HEK293 (cell line): ENCODE results near the gene GDPD5.
A peak's percentile ranks its signal among the peaks of the same experiment; 100 is the strongest.

Experiments used
- CTCF ChIA-PET: fragments of 350-600 bp; formaldehyde crosslinking; extraction: SDS; loops from one replicate; lab custom pipeline; 2021; ENCODE audit warnings: antibody characterized with exemption; lab: Yijun Ruan, JAX
- POLR2A ChIA-PET: fragments of 300-600 bp; formaldehyde crosslinking; extraction: SDS; loops from one replicate; lab custom pipeline; 2020; ENCODE audit warnings: antibody characterized with exemption, inconsistent platforms; lab: Yijun Ruan, JAX
- H3K27ac ChIP-seq: fragments of 200-500 bp; sonication (Bioruptor generic); 2 replicates; pipeline ENCODE4 v1.5.1; 2014; ENCODE audit warnings: low read depth, low read length, control low read depth, inconsistent platforms; ENCODE audit errors: extremely low read depth
- H3K36me3 ChIP-seq, 2 experiments: fragments of 200-500 bp in 1 of 2; sonication (Bioruptor generic) in 1 of 2; 1 replicate in 1 of 2; 2 replicates in 1 of 2; pipeline ENCODE4 v1.5.1; 2014 to 2017; ENCODE audit warnings: inconsistent platforms in 2 of 2, low read length in 2 of 2; ENCODE audit not compliant: control insufficient read depth in 2 of 2, insufficient read depth in 1 of 2
- H3K4me1 ChIP-seq: fragments of 200-500 bp; sonication (Bioruptor generic); 2 replicates; pipeline ENCODE4 v1.5.1; 2014; ENCODE audit warnings: mild to moderate bottlenecking, low read length, inconsistent platforms; ENCODE audit not compliant: control insufficient read depth, insufficient read depth
- H3K4me3 ChIP-seq: 2 replicates; pipeline ENCODE4 v1.5.1; 2011; ENCODE audit warnings: low read depth, mild to moderate bottlenecking, control low read depth, low read length, moderate library complexity
- H3K9me3 ChIP-seq: fragments of 200-500 bp; sonication (Bioruptor generic); 2 replicates; pipeline ENCODE4 v1.5.1; 2014; ENCODE audit warnings: low read depth, low read length, inconsistent platforms; ENCODE audit not compliant: control insufficient read depth, insufficient read depth
- REPIN1 ChIP-seq: fragments of 450-650 bp; formaldehyde crosslinking; IDR thresholded peaks from 2 replicates; pipeline ENCODE4 v1.5.1; 2017; ENCODE audit warnings: missing biosample characterization, missing genetic modification characterization, low read depth
- ZBTB17 ChIP-seq: fragments of 450-650 bp; formaldehyde crosslinking; IDR thresholded peaks from 2 replicates; pipeline ENCODE4 v1.5.1; 2016; ENCODE audit warnings: missing biosample characterization, missing genetic modification characterization
- ZBTB7A ChIP-seq: fragments of 450-650 bp; formaldehyde crosslinking; IDR thresholded peaks from 2 replicates; pipeline ENCODE4 v1.5.1; 2016; ENCODE audit warnings: low read depth, missing biosample characterization, missing genetic modification characterization
- ZIC2 ChIP-seq: fragments of 450-650 bp; formaldehyde crosslinking; IDR thresholded peaks from 2 replicates; pipeline ENCODE4 v1.5.1; 2016; ENCODE audit warnings: missing biosample characterization, missing genetic modification characterization
- ZNF175 ChIP-seq: fragments of 450-650 bp; formaldehyde crosslinking; IDR thresholded peaks from 2 replicates; pipeline ENCODE4 v1.5.1; 2016; ENCODE audit warnings: missing biosample characterization, missing genetic modification characterization
- ZNF18 ChIP-seq: fragments of 450-650 bp; formaldehyde crosslinking; IDR thresholded peaks from 2 replicates; pipeline ENCODE4 v1.5.1; 2016; ENCODE audit warnings: missing biosample characterization, missing genetic modification characterization
- ZNF19 ChIP-seq: fragments of 450-650 bp; formaldehyde crosslinking; IDR thresholded peaks from 2 replicates; pipeline ENCODE4; 2016; ENCODE audit warnings: missing biosample characterization, missing genetic modification characterization, low read depth
- ZNF221 ChIP-seq: fragments of 450-650 bp; formaldehyde crosslinking; IDR thresholded peaks from 2 replicates; pipeline ENCODE4 v1.5.1; 2017; ENCODE audit warnings: missing biosample characterization, missing genetic modification characterization, borderline replicate concordance
- ZNF223 ChIP-seq: fragments of 450-650 bp; formaldehyde crosslinking; IDR thresholded peaks from 2 replicates; pipeline ENCODE4 v1.5.1; 2016; ENCODE audit warnings: missing biosample characterization, missing genetic modification characterization
- ZNF239 ChIP-seq: fragments of 450-650 bp; formaldehyde crosslinking; IDR thresholded peaks from 2 replicates; pipeline ENCODE4 v1.5.1; 2016; ENCODE audit warnings: missing biosample characterization, missing genetic modification characterization
- ZNF266 ChIP-seq: fragments of 450-650 bp; formaldehyde crosslinking; IDR thresholded peaks from 2 replicates; pipeline ENCODE4 v1.5.1; 2016; ENCODE audit warnings: missing biosample characterization, missing genetic modification characterization, low read depth
- ZNF302 ChIP-seq: fragments of 450-650 bp; formaldehyde crosslinking; IDR thresholded peaks from 2 replicates; pipeline ENCODE4 v1.5.1; 2016; ENCODE audit warnings: missing biosample characterization, missing genetic modification characterization, low read depth
- ZNF350 ChIP-seq: fragments of 450-650 bp; formaldehyde crosslinking; IDR thresholded peaks from 2 replicates; pipeline ENCODE4 v1.5.0; 2017; ENCODE audit warnings: missing biosample characterization, mild to moderate bottlenecking, missing genetic modification characterization
- ZNF398 ChIP-seq: fragments of 450-650 bp; formaldehyde crosslinking; IDR thresholded peaks from 2 replicates; pipeline ENCODE4 v1.5.1; 2017; ENCODE audit warnings: missing biosample characterization, missing genetic modification characterization
- ZNF426 ChIP-seq: fragments of 450-650 bp; formaldehyde crosslinking; IDR thresholded peaks from 2 replicates; pipeline ENCODE4 v1.5.1; 2017; ENCODE audit warnings: missing biosample characterization, missing genetic modification characterization, mild to moderate bottlenecking, inconsistent platforms, moderate library complexity
- ZNF449 ChIP-seq: fragments of 450-650 bp; formaldehyde crosslinking; IDR thresholded peaks from 2 replicates; pipeline ENCODE4 v1.5.1; 2017; ENCODE audit warnings: missing biosample characterization, mild to moderate bottlenecking, missing genetic modification characterization, moderate library complexity
- ZNF544 ChIP-seq: fragments of 450-650 bp; formaldehyde crosslinking; IDR thresholded peaks from 2 replicates; pipeline ENCODE4 v1.5.0; 2017; ENCODE audit warnings: missing biosample characterization, missing genetic modification characterization
- ZNF548 ChIP-seq: fragments of 450-650 bp; formaldehyde crosslinking; IDR thresholded peaks from 2 replicates; pipeline ENCODE4 v1.5.1; 2016; ENCODE audit warnings: missing biosample characterization, missing genetic modification characterization
- ZNF558 ChIP-seq: fragments of 450-650 bp; formaldehyde crosslinking; IDR thresholded peaks from 2 replicates; pipeline ENCODE4 v1.5.1; 2016; ENCODE audit warnings: missing biosample characterization, missing genetic modification characterization
- ZNF560 ChIP-seq: fragments of 450-650 bp; formaldehyde crosslinking; IDR thresholded peaks from 2 replicates; pipeline ENCODE4 v1.5.1; 2017; ENCODE audit warnings: missing biosample characterization, missing genetic modification characterization, borderline replicate concordance
- ZNF624 ChIP-seq: fragments of 450-650 bp; formaldehyde crosslinking; IDR thresholded peaks from 2 replicates; pipeline ENCODE4 v1.5.1; 2017; ENCODE audit warnings: missing biosample characterization, missing genetic modification characterization
- ZNF658 ChIP-seq: fragments of 450-650 bp; formaldehyde crosslinking; IDR thresholded peaks from 2 replicates; pipeline ENCODE4; 2016; ENCODE audit warnings: missing biosample characterization, missing genetic modification characterization
- ZNF707 ChIP-seq: fragments of 450-650 bp; formaldehyde crosslinking; IDR thresholded peaks from 2 replicates; pipeline ENCODE4 v1.5.1; 2016; ENCODE audit warnings: missing biosample characterization, missing genetic modification characterization

GDPD5 gene

GRCh38 chr11:75554258-75555022 is 28.7 kb upstream of the GDPD5 start (continued):
- no peak for TF ChIP-seq ZNF658 (tag by site-specific recombination)
- no peak for TF ChIP-seq ZNF175
- no peak for TF ChIP-seq ZNF548 (tag by site-specific recombination)
- no peak for TF ChIP-seq ZNF624 (tag by site-specific recombination)
- no peak for TF ChIP-seq ZNF707 (tag by site-specific recombination)
- no peak for TF ChIP-seq REPIN1 (tag by site-specific recombination)
- no peak for TF ChIP-seq ZNF221 (tag by site-specific recombination)
- no peak; the same call in 1 of the 2 replicates for TF ChIP-seq ZNF449
- TF ChIP-seq ZNF426 (tag by site-specific recombination), result no peak
- no peak for TF ChIP-seq ZNF544
- no peak for TF ChIP-seq ZNF239 (tag by site-specific recombination)
- TF ChIP-seq ZBTB17 (tag by site-specific recombination), result peak; percentile 69
- peak; percentile 45; the same call in 1 of the 2 replicates for TF ChIP-seq ZNF398 (tag by site-specific recombination)
- TF ChIP-seq ZNF19 (tag by site-specific recombination), result no peak
- no peak for TF ChIP-seq ZNF223 (tag by site-specific recombination)
- TF ChIP-seq ZBTB7A (tag by site-specific recombination), result no peak
- no peak for TF ChIP-seq ZNF558
- TF ChIP-seq ZIC2 (tag by site-specific recombination), result peak; percentile 37; the same call in 1 of the 2 replicates
- no peak for TF ChIP-seq ZNF350 (tag by site-specific recombination)
- no peak for TF ChIP-seq ZNF560
- TF ChIP-seq ZNF266 (tag by site-specific recombination), result no peak
- no peak for TF ChIP-seq ZNF302 (tag by site-specific recombination)

- Histone ChIP-seq H3K9me3 (no peaks in the 10 kb centered on the region), H3K27ac (no peak overlapping the region; the same call in 1 of the 2 replicates)
- no peak for TF ChIP-seq ZNF426 (tag by site-specific recombination)
- peak; percentile 52; the same call in 1 of the 2 replicates for TF ChIP-seq ZNF18 (tag by site-specific recombination)
- TF ChIP-seq, all 188 proteins: peak for 1
- no peak overlapping the region for H3K4me3 ChIP-seq
- no peaks in the 10 kb centered on the region; the same call in 1 of the 2 replicates for H3K4me1 ChIP-seq
- ChIA-PET POLR2A (interaction anchor here (1.0 to 1.9 kb wide), 8 partner anchors 9 to 30 kb away, joined by 3 to 23 read pairs (median 5); partner anchors contain the start of gene SERPINH1), CTCF (interaction anchor here (0.6 to 1.9 kb wide), 10 partner anchors 15 to 166 kb away, joined by 3 to 9 read pairs (median 4); no protein-coding TSS in a partner anchor)
- no peaks in the 10 kb centered on the region for H3K36me3 ChIP-seq
Measured at GRCh38 chr11:75553889-75554257, 28.1 kb upstream of the GDPD5 start.
